GM12878 (cell line): ENCODE results near the gene ATG10. TPM values are rescaled to one million over a fixed set of nuclear protein-coding genes. Genes with fewer than 3 reads are reported as not detected.

Experiments used
- ATAC-seq: fragments of 200-7000 bp; cut with Tn5 transposase; 3 replicates; pipeline ENCODE4 v1.9.1; 2020; ENCODE audit warnings: mild to moderate bottlenecking, moderate library complexity
- BruUV-seq: library from RNA; stranded (reverse); fragments of 400-500 nt; replicated peaks from 2 replicates; lab custom pipeline; 2021; lab: Mats Ljungman, UMichigan
- CTCF ChIA-PET: fragments of 300-600 bp; sonication (Branson Sonifier 250); formaldehyde crosslinking; extraction: SDS; loops from one replicate; lab custom pipeline; 2021; ENCODE audit warnings: inconsistent platforms; lab: Yijun Ruan, JAX
- POLR2A ChIA-PET: fragments of 350-600 bp; formaldehyde crosslinking; extraction: SDS; loops from one replicate; lab custom pipeline; 2021; ENCODE audit warnings: inconsistent platforms; lab: Charles Lee
- RAD21 ChIA-PET: fragments of 300-600 bp; sonication (Branson Sonifier 250); formaldehyde crosslinking; loops from one replicate; lab custom pipeline; 2023; ENCODE audit warnings: antibody characterized with exemption; ENCODE audit not compliant: unreplicated experiment; lab: Charles Lee
- SMC1A ChIA-PET: fragments of 300-600 bp; sonication (Branson Sonifier 250); formaldehyde crosslinking; loops from one replicate; lab custom pipeline; 2023; ENCODE audit not compliant: unreplicated experiment, uncharacterized antibody; lab: Charles Lee
- DNase-seq: peaks from one replicate; pipeline ENCODE4 v3.0.0-alpha.2; 2011; ENCODE audit warnings: low read depth, low spot score
- FAIRE-seq: peaks from 3 replicates; lab custom pipeline; 2011; peaks lifted over from hg19 to GRCh38; lab: Jason Lieb, UNC
- H2AFZ ChIP-seq: 2 replicates; pipeline ENCODE4 v1.6.0; 2011; ENCODE audit warnings: low read depth, low read length, control low read depth; ENCODE audit not compliant: control insufficient read depth
- H3K27ac ChIP-seq: 2 replicates; pipeline ENCODE4 v1.5.1; 2011; ENCODE audit warnings: control low read depth; ENCODE audit not compliant: control insufficient read depth, insufficient read depth
- H3K27me3 ChIP-seq, 2 experiments: replicated peaks in 1 of 2; 2 replicates each; pipeline versions ENCODE4 v1.6.0 to v1.6.1; 2011; ENCODE audit warnings: low read length in 1 of 2; ENCODE audit not compliant: control insufficient read depth in 2 of 2, insufficient read depth in 2 of 2
- H3K36me3 ChIP-seq, 2 experiments: 2 replicates each; pipeline ENCODE4 v1.5.1; 2011; ENCODE audit warnings: low read length in 1 of 2; ENCODE audit not compliant: control insufficient read depth in 2 of 2, insufficient read depth in 2 of 2
- H3K4me1 ChIP-seq: 2 replicates; pipeline ENCODE4 v1.6.1; 2011; ENCODE audit warnings: mild to moderate bottlenecking, low read length, moderate library complexity, mixed read lengths; ENCODE audit not compliant: control insufficient read depth, insufficient read depth
- H3K4me2 ChIP-seq: 2 replicates; pipeline ENCODE4 v1.6.0; 2011; ENCODE audit warnings: control low read depth; ENCODE audit not compliant: control insufficient read depth, insufficient read depth
- H3K4me3 ChIP-seq: fragments of 200-600 bp; sonication (generic); 2 replicates; pipeline ENCODE4 v1.5.1; 2016
- H3K79me2 ChIP-seq: 2 replicates; pipeline ENCODE4 v1.6.0; 2011; ENCODE audit warnings: low read length; ENCODE audit not compliant: control insufficient read depth, insufficient read depth
- H3K9ac ChIP-seq: 2 replicates; pipeline ENCODE4 v1.8.0; 2011; ENCODE audit warnings: low read length, control low read depth, mixed read lengths; ENCODE audit not compliant: control insufficient read depth, insufficient read depth
- H3K9me3 ChIP-seq: replicated peaks from 3 replicates; pipeline ENCODE4 v1.5.1; 2011; ENCODE audit warnings: mild to moderate bottlenecking, low read length; ENCODE audit not compliant: control insufficient read depth, insufficient read depth
- H4K20me1 ChIP-seq: 2 replicates; pipeline ENCODE4 v1.6.0; 2011; ENCODE audit not compliant: control insufficient read depth, insufficient read depth
- HCFC1 ChIP-seq: fragments of 150-350 bp; IDR thresholded peaks from 2 replicates; pipeline ENCODE4 v1.6.1; 2014; ENCODE audit warnings: low read length
- MTA2 ChIP-seq: fragments of 450-650 bp; IDR thresholded peaks from 2 replicates; pipeline ENCODE4 v1.6.1; 2016; ENCODE audit warnings: low read depth, mild to moderate bottlenecking, moderate library complexity
- SREBF2 ChIP-seq: IDR thresholded peaks from 2 replicates; pipeline ENCODE4 v1.6.1; 2012; ENCODE audit warnings: mild to moderate bottlenecking, low read length
- WGBS: methylation state at CpG from one replicate; pipeline ENCODE4 v1.1.6; 2016; ENCODE audit warnings: low lambda C conversion rate; ENCODE audit not compliant: insufficient replicate concordance, insufficient coverage; ENCODE audit errors: missing lambda C conversion rate; 5-methylcytosine and 5-hydroxymethylcytosine counted together
- in situ Hi-C: fragments of 300-500 bp; cut with MboI; formaldehyde crosslinking; loops from 9 replicates; pipeline ENCODE4 v1.14.3; 2018; ENCODE audit warnings: mixed read lengths
- intact Hi-C: fragments of 100-400 bp; cut with micrococcal nuclease; formaldehyde crosslinking; loops from one replicate; pipeline ENCODE4 v1.14.2; 2022; ENCODE audit not compliant: unreplicated experiment
- polyA plus RNA-seq, 11 experiments: library from polyadenylated mRNA; depleted of rRNA in 4 of 11; unstranded in 6 of 11; stranded (reverse) in 5 of 11; fragments of >200 nt; fragmentation: Nextera tagmentation in 4 of 11; fragmentation: Illumina TruSeq in 1 of 11; extraction: Ambion mirVana in 4 of 11; extraction: Trizol in 1 of 11; gene quantifications; 1 replicate in 1 of 11; 2 replicates in 10 of 11; pipeline versions ENCODE4 v1.2.1 to v1.2.3, GENCODE V29; 2011 to 2016; ENCODE audit warnings: inconsistent platforms in 2 of 11, missing spikeins in 2 of 11, low read depth in 1 of 11
- total RNA-seq, 4 experiments: library from RNA; depleted of rRNA in 3 of 4; stranded (reverse); fragments of >200 nt in 3 of 4; fragmentation: Illumina TruSeq in 1 of 4; extraction: Trizol in 1 of 4; gene quantifications; 2 replicates each; pipeline versions ENCODE4 v1.2.1 to v1.2.3, GENCODE V29; 2013 to 2021

ATG10 gene
- total and polyA plus RNA-seq, 10 of the 15 experiments (the other 5 are each of a cell fraction or from before 2014, with no cell fraction given), result 3.8 to 14.4 (median 6.5) TPM

- no peaks in the 10 kb centered on the region for H3K9me3 ChIP-seq
- H3K4me3 ChIP-seq, result no peak overlapping the region
- CTCF ChIA-PET, result interaction anchor here (0.9 to 3.6 kb wide), 21 partner anchors 11 to 864 kb away, joined by 3 to 113 read pairs (median 14); partner anchors contain the start of gene ZCCHC9
- no peaks in the 10 kb centered on the region for H3K36me3 ChIP-seq
- in situ Hi-C loops, result no loop called here
- no peak overlapping the region for H3K9ac ChIP-seq
- ATAC-seq (peak; percentile 42), FAIRE-seq (no peak), DNase-seq (no peak)
- H3K4me2 ChIP-seq, result no peak overlapping the region
- 0 out of 2 replicates have a peak, but pooled peaks cover 4% of the 10 kb centered on the region for H3K4me1 ChIP-seq
- no peak overlapping the region for H3K27ac ChIP-seq
- POLR2A ChIA-PET, result interaction anchor here (1.0 to 2.0 kb wide), 3 partner anchors 57 to 313 kb away, joined by 3 to 6 read pairs (median 3); no protein-coding TSS in a partner anchor
- H3K27me3 ChIP-seq, result no peaks in the 10 kb centered on the region
- peak overlapping the region; percentile 44; the same call in 1 of the 2 replicates for H2AFZ ChIP-seq
- intact Hi-C loops, result no loop called here
- no TSS peak for BruUV-seq
- TF ChIP-seq HCFC1 (no peak), MTA2 (peak; percentile 53)
- no peaks in the 10 kb centered on the region for H3K79me2 ChIP-seq
- RAD21 ChIA-PET, result interaction anchor here (0.6 to 3.6 kb wide), 24 partner anchors 10 to 864 kb away, joined by 3 to 113 read pairs (median 8); partner anchors contain the start of gene SSBP2
- SMC1A ChIA-PET, result interaction anchor here (0.7 to 3.6 kb wide), 41 partner anchors 9 to 737 kb away, joined by 3 to 122 read pairs (median 6); partner anchors contain the start of genes RPS23 and SSBP2
- H4K20me1 ChIP-seq, result no peaks in the 10 kb centered on the region
Observed at GRCh38 chr5:82163452-82164175, 191.8 kb downstream of the ATG10 start.

DNA sequence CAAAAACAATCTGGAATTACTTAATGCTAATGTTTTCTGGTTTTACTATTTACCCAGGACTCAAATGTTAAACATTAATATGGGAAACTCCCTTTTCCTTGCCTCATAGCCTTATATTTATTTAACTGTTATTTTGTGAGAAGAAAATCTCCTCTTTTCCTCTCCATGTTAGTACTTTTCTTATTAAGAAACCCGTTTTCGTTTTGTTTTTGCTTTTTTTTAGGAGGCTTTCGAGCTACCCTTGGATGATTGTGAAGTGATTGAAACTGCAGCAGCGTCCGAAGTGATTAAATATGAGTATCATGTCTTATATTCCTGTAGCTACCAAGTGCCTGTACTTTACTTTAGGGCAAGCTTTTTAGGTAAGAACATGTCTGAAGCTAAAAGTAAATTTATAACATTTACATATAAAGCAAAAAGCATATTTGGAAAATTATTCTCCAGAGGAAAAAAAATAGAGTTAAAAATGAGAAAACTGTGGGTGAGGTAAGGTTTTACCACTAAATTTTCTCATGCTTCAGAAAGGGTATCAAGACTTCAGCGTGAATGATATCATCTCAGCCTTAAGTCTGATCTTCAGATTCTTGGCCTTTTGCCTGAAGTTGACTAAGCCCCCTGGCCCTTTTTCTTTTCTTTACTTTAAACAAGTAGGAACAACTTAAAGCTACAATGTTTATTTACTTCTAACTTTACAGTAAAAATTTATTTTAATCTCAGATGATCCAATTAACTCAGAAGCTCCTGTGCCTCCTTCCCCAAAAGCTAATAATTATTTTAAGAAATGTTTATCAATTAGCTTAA, 192.6 kb downstream of the ATG10 start:
- BruUV-seq, result no TSS peak
- ChIA-PET SMC1A (interaction anchor here (0.6 to 3.6 kb wide), 66 partner anchors 9 to 863 kb away, joined by 3 to 122 read pairs (median 5); partner anchors contain the start of genes RPS23, SSBP2 and ZCCHC9), POLR2A (interaction anchor here (0.6 to 2.0 kb wide), 6 partner anchors 62 to 739 kb away, joined by 3 to 9 read pairs (median 5); partner anchors contain the start of gene SSBP2), RAD21 (interaction anchor here (0.6 to 3.6 kb wide), 40 partner anchors 10 to 864 kb away, joined by 3 to 113 read pairs (median 5); partner anchors contain the start of genes ATG10, RPS23 and SSBP2), CTCF (interaction anchor here (0.7 to 3.6 kb wide), 47 partner anchors 8 to 865 kb away, joined by 3 to 113 read pairs (median 7); partner anchors contain the start of genes SSBP2 and ZCCHC9)
- Histone ChIP-seq H3K9ac (no peak overlapping the region), H3K4me3 (no peak overlapping the region), H4K20me1 (no peaks in the 10 kb centered on the region), H3K79me2 (no peaks in the 10 kb centered on the region), H3K4me2 (no peak overlapping the region), H3K27ac (no peak overlapping the region), H3K36me3 (no peaks in the 10 kb centered on the region), H3K9me3 (no peaks in the 10 kb centered on the region), H3K27me3 (no peaks in the 10 kb centered on the region), H3K4me1 (0 out of 2 replicates have a peak, but pooled peaks cover 4% of the 10 kb centered on the region), H2AFZ (no peak overlapping the region)
- peak; percentile 25; the same call in 2 of the 3 replicates for ATAC-seq
- WGBS, result 96% methylated on average over 6 of the region's 6 CpGs
- no peak for TF ChIP-seq SREBF2
- intact Hi-C loops, result no loop called here
- in situ Hi-C loops, result no loop called here
- no peak for DNase-seq
- no peak for FAIRE-seq
